Activated CD8-positive, alpha-beta memory T cell treated with anti-CD3 and anti-CD28 coated beads, Interleukin-2, amount 50 U/mL, for 24 hours (primary cell): Measurements from ENCODE around the gene CASZ1.

Experiments used
- DNase-seq: peaks from one replicate; pipeline ENCODE4 v3.0.0-alpha.2; 2020; ENCODE audit errors: extremely low read depth

The CASZ1 gene

GRCh38 chr1:10686404-10687040 lies 109.9 kb downstream of the CASZ1 start:
- DNase-seq: no peak

GRCh38 chr1:10685808-10686403 lies 110.5 kb downstream of the CASZ1 start:
- no peak for DNase-seq

GRCh38 chr1:10685196-10685807 lies 111.1 kb downstream of the CASZ1 start:
- DNase-seq: no peak

GRCh38 chr1:10684221-10684620 lies 112.2 kb downstream of the CASZ1 start:
- no peak for DNase-seq

GRCh38 chr1:10682449-10683309 lies 113.8 kb downstream of the CASZ1 start:
- no peak for DNase-seq

- no peak for DNase-seq
Measured at GRCh38 chr1:10682108-10682445, 114.4 kb downstream of the CASZ1 start.

GRCh38 chr1:10681296-10682107 lies 114.9 kb downstream of the CASZ1 start:
- DNase-seq: no peak

- DNase-seq: no peak
Measured at GRCh38 chr1:10680487-10680886, 116.0 kb downstream of the CASZ1 start.

- no peak for DNase-seq
Measured at GRCh38 chr1:10679496-10680220, 116.8 kb downstream of the CASZ1 start.

GRCh38 chr1:10678852-10679251 lies 117.6 kb downstream of the CASZ1 start:
- no peak for DNase-seq

- DNase-seq: no peak
Measured at GRCh38 chr1:10678402-10678801, 118.0 kb downstream of the CASZ1 start.

- no peak for DNase-seq
Measured at GRCh38 chr1:10677491-10678391, 118.7 kb downstream of the CASZ1 start.

- no peak for DNase-seq
Measured at GRCh38 chr1:10676963-10677362, 119.5 kb downstream of the CASZ1 start.

GRCh38 chr1:10675813-10676212 lies 120.6 kb downstream of the CASZ1 start:
- no peak for DNase-seq

GRCh38 chr1:10674700-10675609 lies 121.5 kb downstream of the CASZ1 start:
- no peak for DNase-seq

GRCh38 chr1:10674222-10674621 lies 122.2 kb downstream of the CASZ1 start:
- no peak for DNase-seq

GRCh38 chr1:10673109-10673711 lies 123.2 kb downstream of the CASZ1 start:
- no peak for DNase-seq

- no peak for DNase-seq
Measured at GRCh38 chr1:10672343-10673050, 123.9 kb downstream of the CASZ1 start.
